Heart left ventricle (tissue), 13 donors: ENCODE results near the gene BBOX1.

Source experiments
- POLR2A ChIP-seq, 2 donors: fragments of 450-650 bp; IDR thresholded peaks; one replicate each; pipeline ENCODE4 v1.6.1; 2017; ENCODE audit warnings: antibody characterized with exemption in 2 of 2, mild to moderate bottlenecking in 2 of 2, moderate library complexity in 2 of 2
- TF ChIP-seq, protein P1 (sequence below), 12 donors: fragments of 200-600 bp; sonication (generic) in 4 of 12; IDR thresholded peaks; one replicate each; pipeline versions ENCODE4 v1.5.0 to v1.8.0; 2018 to 2022; ENCODE audit warnings: antibody characterized with exemption in 12 of 12, mild to moderate bottlenecking in 5 of 12
- donor health status: ischemic (EF 13 %, LVEDD 7.1; RV severe dilation, severe dysfunction).
- donor health status: DM: no; HTN: yes; CAD: no.
- donor health status: DM: no; HTN: no; CAD: no.
- donor health status: ischemic (EF 25% LVEDD 6.9; RV normal size, moderate dysfunction).
- donor health status: ischemic (EF 25% LVEDD 5.7; RV mildly dilated, moderate dysfunction).
- donor health status: ischemic (EF 35%, LVEDD 5.7; RV mildly dilated, moderate dysfunction).
- donor health status: nonischemic (EF 11% LVEDD 7.7; RV severe dilation, severe dysfunction).
- donor health status: DM: yes; HTN: yes; CAD: no.
- donor health status: PGD.
- donor health status: ischemic (EF 29% LVEDD 5.4; RV normal size, mild dysfunction).
- donor health status: nonischemic (EF 23%, LVEDD 6.1; RV moderate dilation, normal function).

GRCh38 chr11:27153136-27153535 is 112.5 kb downstream of the BBOX1 start:
- TF ChIP-seq POLR2A (IDR thresholded peaks at IDR 0.05) = no peak
- TF ChIP-seq, protein P1, sequence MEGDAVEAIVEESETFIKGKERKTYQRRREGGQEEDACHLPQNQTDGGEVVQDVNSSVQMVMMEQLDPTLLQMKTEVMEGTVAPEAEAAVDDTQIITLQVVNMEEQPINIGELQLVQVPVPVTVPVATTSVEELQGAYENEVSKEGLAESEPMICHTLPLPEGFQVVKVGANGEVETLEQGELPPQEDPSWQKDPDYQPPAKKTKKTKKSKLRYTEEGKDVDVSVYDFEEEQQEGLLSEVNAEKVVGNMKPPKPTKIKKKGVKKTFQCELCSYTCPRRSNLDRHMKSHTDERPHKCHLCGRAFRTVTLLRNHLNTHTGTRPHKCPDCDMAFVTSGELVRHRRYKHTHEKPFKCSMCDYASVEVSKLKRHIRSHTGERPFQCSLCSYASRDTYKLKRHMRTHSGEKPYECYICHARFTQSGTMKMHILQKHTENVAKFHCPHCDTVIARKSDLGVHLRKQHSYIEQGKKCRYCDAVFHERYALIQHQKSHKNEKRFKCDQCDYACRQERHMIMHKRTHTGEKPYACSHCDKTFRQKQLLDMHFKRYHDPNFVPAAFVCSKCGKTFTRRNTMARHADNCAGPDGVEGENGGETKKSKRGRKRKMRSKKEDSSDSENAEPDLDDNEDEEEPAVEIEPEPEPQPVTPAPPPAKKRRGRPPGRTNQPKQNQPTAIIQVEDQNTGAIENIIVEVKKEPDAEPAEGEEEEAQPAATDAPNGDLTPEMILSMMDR (IDR thresholded peaks at IDR 0.05) = no peak
